ENCODE measurements around the gene MROH2B. TPM values are rescaled to one million over a fixed set of nuclear protein-coding genes. Genes with fewer than 3 reads are reported as not detected.

The MROH2B gene
- total RNA-seq, 1 experiment from 2014 or later, result not detected

GRCh38 chr5:40973364-40974004 is 97.7 kb downstream of the MROH2B start:
- CTCF ChIA-PET, result no interaction called here
- Histone ChIP-seq H3K27ac (ENCODE audit: low read depth, low read length) (no peak overlapping the region), H3K9me2 (ENCODE audit: insufficient read depth) (no peaks in the 10 kb centered on the region), H4K20me1 (ENCODE audit: insufficient read depth) (no peaks in the 10 kb centered on the region), H3K9me3 (ENCODE audit: control insufficient read depth in 1 of 2, insufficient read depth in 1 of 2, low read depth in 1 of 2, low read length in 2 of 2) (no peaks in the 10 kb centered on the region), H3K4me3 (replicated peaks in 1 of 2; ENCODE audit: low read depth in 1 of 2, low read length in 2 of 2) (no peak overlapping the region), H2AFZ (ENCODE audit: low read depth, low read length, poor library complexity, severe bottlenecking) (no peak overlapping the region), H3K36me3 (ENCODE audit: control insufficient read depth in 1 of 2, insufficient read depth in 2 of 2, low read length in 2 of 2) (no peaks in the 10 kb centered on the region), H3K79me2 (ENCODE audit: insufficient read depth, low read length) (no peaks in the 10 kb centered on the region), H3K27me3 (ENCODE audit: insufficient read depth, low read length) (no peaks in the 10 kb centered on the region), H3K4me1 (ENCODE audit: control insufficient read depth in 1 of 2, insufficient read depth in 2 of 2, low read length in 2 of 2) (no peaks in the 10 kb centered on the region), H3K9ac (ENCODE audit: low read length) (no peak overlapping the region), H3K4me2 (ENCODE audit: low read length) (no peak overlapping the region)
- BruUV-seq (replicated peaks), result no TSS peak
- DNase-seq (ENCODE audit: low read depth, low spot score), result no peak
- POLR2A ChIA-PET, result no interaction called here
- no peak for TF ChIP-seq CBX3 (IDR thresholded peaks at IDR 0.05; ENCODE audit: low read depth)
- no peak for TF ChIP-seq ZBTB33 (IDR thresholded peaks at IDR 0.05; ENCODE audit: extremely low read depth, insufficient replicate concordance, low read length)
- TF ChIP-seq SIN3A (IDR thresholded peaks at IDR 0.05; ENCODE audit: low read depth), result no peak
- TF ChIP-seq REST (IDR thresholded peaks at IDR 0.05; ENCODE audit: low read depth), result no peak
- TF ChIP-seq RAD21 (IDR thresholded peaks at IDR 0.05; ENCODE audit: low read depth), result no peak
- TF ChIP-seq EZH2 (IDR thresholded peaks at IDR 0.05), result no peak
- no peak for TF ChIP-seq FOSL1 (IDR thresholded peaks at IDR 0.05; ENCODE audit: low read depth)
- no peak for TF ChIP-seq ZFX (IDR thresholded peaks at IDR 0.05)
- no peak for TF ChIP-seq CTCF (IDR thresholded peaks at IDR 0.05 in 2 of 3, conservative IDR thresholded peaks at IDR 0.05 in 1 of 3; ENCODE audit: borderline replicate concordance in 1 of 3, insufficient read depth in 1 of 3, low read depth in 2 of 3, low read length in 2 of 3)
- TF ChIP-seq MAX (IDR thresholded peaks at IDR 0.05), result no peak
- no peak for ATAC-seq
- RAD21 ChIA-PET (ENCODE audit: low non-redundant PET in 1 of 2, low total read pairs in 2 of 2, uncharacterized antibody in 2 of 2, unreplicated experiment in 2 of 2), result no interaction called here
- intact Hi-C loops (cut with micrococcal nuclease), result no loop called here

Measured in HCT116 (cell line).